Activated CD8-positive, alpha-beta memory T cell treated with anti-CD3 and anti-CD28 coated beads for 24 hours (primary cell): ENCODE measurements around the gene DYNLL2.
A peak's percentile ranks its signal among the peaks of the same experiment; 100 is the strongest.
"Not testable (repeated sequence)": the region's sequence is repeated elsewhere in the genome, so short reads cannot be mapped to it uniquely, and the experiment has no call there.

Experiments
- DNase-seq: peaks from one replicate; pipeline ENCODE4 v3.0.0-alpha.2; 2020

DYNLL2 gene

GRCh38 chr17:58082870-58083490 lies at the start of gene DYNLL2:
Gene DYNLL2, plus strand, starts transcription at chr17:58083419. Its CDS starts 3,672 bp downstream, at chr17:58087091.
- peak; percentile 95 for DNase-seq

GRCh38 chr17:58039975-58040374 lies 43.2 kb upstream of the DYNLL2 start:
- DNase-seq, result no peak

GRCh38 chr17:58040386-58040785 lies 42.8 kb upstream of the DYNLL2 start:
- DNase-seq, result no peak

- no peak for DNase-seq
These were observed 42.1 kb upstream of the DYNLL2 start for GRCh38 chr17:58041161-58041560.

- no peak for DNase-seq
These were observed 39.7 kb upstream of the DYNLL2 start for GRCh38 chr17:58043221-58044181.

- DNase-seq, result not testable (repeated sequence)
These were observed 39.0 kb upstream of the DYNLL2 start for GRCh38 chr17:58044256-58044655.

- no peak for DNase-seq
These were observed 36.8 kb upstream of the DYNLL2 start for GRCh38 chr17:58046239-58047094.

- no peak for DNase-seq
These were observed 35.7 kb upstream of the DYNLL2 start for GRCh38 chr17:58047376-58048150.

GRCh38 chr17:58049533-58049932 lies 33.7 kb upstream of the DYNLL2 start:
- DNase-seq, result no peak

- DNase-seq, result no peak
These were observed 32.3 kb upstream of the DYNLL2 start for GRCh38 chr17:58050966-58051365.

GRCh38 chr17:58051468-58051867 lies 31.8 kb upstream of the DYNLL2 start:
- DNase-seq, result no peak

- peak; percentile 5 for DNase-seq
These were observed 30.8 kb upstream of the DYNLL2 start for GRCh38 chr17:58052407-58052806.

- no peak for DNase-seq
These were observed 30.1 kb upstream of the DYNLL2 start for GRCh38 chr17:58052945-58053715.

GRCh38 chr17:58054641-58055040 lies 28.6 kb upstream of the DYNLL2 start:
- DNase-seq, result no peak

- no peak for DNase-seq
These were observed 26.7 kb upstream of the DYNLL2 start for GRCh38 chr17:58056476-58056875.

- no peak for DNase-seq
These were observed 24.1 kb upstream of the DYNLL2 start for GRCh38 chr17:58059141-58059540.

GRCh38 chr17:58060596-58061191 lies 22.5 kb upstream of the DYNLL2 start:
- no peak for DNase-seq

GRCh38 chr17:58061672-58062071 lies 21.5 kb upstream of the DYNLL2 start:
- DNase-seq, result no peak

GRCh38 chr17:58065238-58065637 lies 18.0 kb upstream of the DYNLL2 start:
- DNase-seq, result no peak

- DNase-seq, result no peak
These were observed 16.8 kb upstream of the DYNLL2 start for GRCh38 chr17:58066401-58066800.

GRCh38 chr17:58072862-58073261 lies 10.4 kb upstream of the DYNLL2 start:
- DNase-seq, result no peak
